HL-60/S4 treated with retinoic acid at 250 ng/mL for 4 days and 3 days (cell line): ENCODE results near the gene NBPF3.

Source experiments
- in situ Hi-C: fragments of 300-500 bp; cut with MboI; formaldehyde crosslinking; loops from 2 replicates; pipeline ENCODE4 v1.7.0; 2022; ENCODE audit warnings: low sequenced_read_pairs

NBPF3 gene

DNA sequence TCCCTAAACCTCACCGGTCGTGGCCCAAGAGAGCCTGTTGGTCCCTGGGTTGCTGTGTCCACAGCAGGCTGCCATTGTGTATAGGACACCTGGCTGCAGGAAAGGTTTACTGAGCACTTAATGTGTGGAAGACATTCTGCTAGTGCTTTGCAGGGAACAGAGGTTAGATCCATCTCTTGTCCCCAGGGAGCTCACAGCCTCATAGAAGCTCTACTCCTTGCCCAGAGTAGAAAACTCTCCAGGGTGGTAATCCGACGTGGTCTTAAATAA lies 52.4 kb downstream of the NBPF3 start:
- in situ Hi-C loops = no loop called here

DNA sequence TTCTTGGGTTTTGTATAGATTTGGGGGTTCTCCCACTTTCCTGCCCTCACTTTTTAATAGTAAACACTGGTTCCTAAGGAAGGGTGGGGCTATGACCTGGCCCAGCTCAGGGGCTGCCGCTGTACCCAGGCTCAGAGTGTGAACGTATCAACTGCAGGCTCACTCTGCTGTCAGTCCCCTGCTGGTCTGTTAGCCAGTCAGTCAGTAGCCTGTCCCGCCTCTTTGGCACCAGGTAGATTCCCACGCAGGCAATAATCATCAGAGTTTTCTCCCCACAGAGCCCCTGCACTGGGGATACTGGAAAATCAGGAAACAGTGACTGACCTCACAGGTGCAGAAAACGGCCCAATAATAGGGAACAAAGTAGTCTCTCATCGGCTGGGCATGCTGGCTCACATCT lies 54.3 kb downstream of the NBPF3 start:
- in situ Hi-C loops = no loop called here

DNA sequence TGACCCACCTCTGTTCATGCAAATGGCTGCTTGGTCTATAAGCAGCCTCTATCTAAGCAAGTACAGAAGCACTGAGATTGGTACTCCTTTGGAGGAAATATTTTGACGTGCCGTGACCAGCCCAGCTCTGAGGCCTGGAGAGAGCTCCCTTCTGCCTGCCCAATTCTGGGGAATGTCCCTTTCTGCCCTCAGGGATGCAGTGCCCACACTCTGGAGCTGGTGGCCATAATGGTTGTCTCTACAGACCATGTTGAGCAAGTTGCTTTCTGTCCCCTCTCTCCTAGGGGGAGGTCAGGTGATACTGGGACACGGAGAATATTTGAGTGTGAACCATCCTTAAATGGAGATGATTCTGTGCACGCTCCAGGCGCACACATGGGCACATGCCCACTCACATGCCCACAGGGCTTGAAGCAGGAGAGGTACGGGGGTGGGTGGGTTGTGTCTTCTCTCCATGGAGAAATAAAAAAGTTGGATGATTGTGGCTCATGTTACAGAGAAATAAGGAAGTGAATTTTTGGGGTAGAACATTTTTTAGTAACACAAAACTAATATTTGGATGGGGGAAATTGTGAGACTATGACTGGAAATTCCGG lies 55.4 kb downstream of the NBPF3 start:
- in situ Hi-C loops = no loop called here

- in situ Hi-C loops = no loop called here
Observed at GRCh38 chr1:21496063-21496462, 56.1 kb downstream of the NBPF3 start.

GRCh38 chr1:21496886-21497285 lies 56.9 kb downstream of the NBPF3 start:
- in situ Hi-C loops = no loop called here

- in situ Hi-C loops = no loop called here
Observed at GRCh38 chr1:21497466-21498061, 57.6 kb downstream of the NBPF3 start.

DNA sequence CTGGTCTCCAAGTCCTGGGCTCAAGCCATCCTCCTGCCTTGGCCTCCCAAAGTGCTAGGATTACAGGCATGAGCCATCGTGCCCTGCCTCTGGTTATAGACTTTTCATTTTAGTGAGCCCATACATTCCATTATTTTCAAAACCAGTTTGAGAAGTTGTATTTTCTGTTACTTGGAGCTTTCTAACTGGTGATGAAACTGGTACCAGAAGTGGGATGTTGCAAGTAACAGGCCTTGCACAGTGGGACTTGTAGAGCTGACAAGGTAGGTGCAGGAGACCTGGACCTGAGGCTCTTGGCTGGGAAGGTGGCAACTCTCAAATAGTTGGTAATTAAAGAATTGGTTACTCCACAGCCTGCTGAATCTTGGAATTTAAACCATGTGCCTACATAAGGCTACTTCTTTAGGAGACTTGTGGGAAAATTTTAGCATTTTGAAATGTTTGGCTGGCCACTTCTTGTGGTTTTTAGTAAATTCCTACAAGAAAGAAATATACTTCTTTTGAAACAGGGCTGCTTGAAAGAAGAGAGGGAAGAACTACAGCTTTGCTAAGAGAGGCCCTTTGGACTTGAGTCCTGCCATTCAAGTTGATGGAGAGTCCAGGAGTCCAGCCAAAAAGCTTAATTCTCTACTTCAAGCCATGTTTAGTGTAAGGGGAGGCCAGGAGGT lies 59.5 kb downstream of the NBPF3 start:
- in situ Hi-C loops = no loop called here

- in situ Hi-C loops = no loop called here
Observed at GRCh38 chr1:21503706-21504377, 63.9 kb downstream of the NBPF3 start.

DNA sequence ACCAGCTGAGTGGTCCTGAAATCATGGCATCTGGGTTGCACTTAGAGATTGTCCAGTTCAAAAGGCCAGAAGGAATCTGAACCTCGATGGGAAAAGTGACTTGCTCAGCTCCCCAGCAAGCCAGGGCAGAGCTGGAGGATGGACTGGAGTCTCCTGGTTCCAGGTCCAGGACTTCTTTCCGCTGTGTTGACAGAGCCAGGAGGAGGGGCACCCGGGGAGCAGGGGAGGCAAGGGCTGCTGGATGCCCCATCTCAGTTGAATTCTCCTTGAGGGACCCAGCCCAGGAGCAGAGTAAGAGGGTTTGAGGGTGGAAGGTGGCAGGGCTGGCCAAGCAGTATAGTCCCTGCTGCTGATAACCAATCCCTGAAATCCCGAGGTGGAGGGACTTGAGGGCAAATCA lies 66.9 kb downstream of the NBPF3 start:
- in situ Hi-C loops = no loop called here

DNA sequence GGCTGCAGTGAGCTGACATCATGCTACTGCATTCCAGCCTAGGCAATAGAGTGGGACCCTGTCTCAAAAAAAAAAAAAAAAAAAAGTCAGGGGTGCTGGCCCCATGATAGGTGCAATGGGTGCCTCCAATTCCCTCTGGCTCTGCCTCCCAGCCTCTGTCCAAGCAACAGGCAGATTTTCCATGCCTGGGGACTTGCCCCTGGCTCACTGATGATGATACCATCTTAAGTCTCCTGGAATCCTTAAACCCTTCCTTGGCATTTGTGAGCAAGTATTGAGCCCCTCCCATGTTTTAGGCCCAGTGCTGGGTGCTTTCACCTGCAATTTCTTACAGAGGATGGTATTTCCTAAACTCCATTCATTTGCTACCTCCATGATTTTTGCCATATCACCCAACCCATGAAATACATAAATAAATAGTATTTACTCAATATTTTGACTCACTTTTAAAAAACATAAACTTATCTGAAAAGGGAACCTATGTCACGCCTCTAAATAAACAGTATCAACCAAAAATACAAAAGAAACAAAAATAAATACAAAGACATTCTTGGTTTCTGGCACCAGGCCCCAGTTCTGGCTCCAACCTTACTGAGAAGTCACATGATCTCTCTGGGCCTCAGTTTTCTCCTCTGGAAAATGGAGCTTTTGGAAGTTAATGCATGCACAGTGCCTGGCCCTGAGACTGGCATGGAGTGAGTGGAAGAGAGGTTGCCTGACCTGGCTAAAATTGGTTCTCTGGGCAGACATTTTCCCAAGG lies 67.8 kb downstream of the NBPF3 start:
- in situ Hi-C loops = no loop called here

DNA sequence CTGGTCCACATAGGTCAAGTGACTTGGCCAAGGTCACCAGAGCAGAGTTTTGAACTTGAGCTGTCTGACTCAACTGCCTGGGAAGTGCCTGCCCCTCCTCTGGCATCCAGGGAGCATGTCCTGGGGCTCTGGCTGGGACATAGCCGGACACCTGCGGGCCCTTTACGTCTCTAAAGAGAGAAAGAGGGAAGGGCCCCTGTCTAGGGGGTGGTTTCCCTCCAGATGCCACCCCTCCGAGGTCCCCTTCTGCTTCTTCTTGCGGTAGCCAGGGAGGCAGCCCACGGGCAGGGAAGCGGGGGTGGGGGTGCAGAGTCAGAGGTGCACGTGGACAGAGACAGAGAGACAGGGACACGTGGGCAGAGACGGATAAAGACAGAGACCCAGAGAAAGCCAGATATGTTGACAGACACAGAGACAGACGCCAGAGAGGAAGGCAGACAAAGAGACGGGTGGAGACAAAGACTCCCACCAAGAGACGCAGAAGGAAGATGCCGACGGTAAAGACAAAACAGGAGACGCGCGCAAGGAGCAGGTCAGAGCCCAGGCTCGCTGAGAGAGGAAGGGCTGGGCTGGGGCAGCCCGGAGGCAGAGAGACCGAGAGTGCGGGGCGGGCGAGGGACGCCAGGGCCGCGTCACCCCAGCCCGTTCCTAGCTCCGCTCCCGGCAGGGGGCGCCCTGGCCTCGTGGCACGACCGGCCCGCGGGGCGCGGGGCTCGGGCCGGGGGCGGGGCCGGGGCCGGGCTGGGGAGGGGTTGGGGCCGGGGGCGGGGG lies 68.8 kb downstream of the NBPF3 start:
- in situ Hi-C loops = no loop called here

DNA sequence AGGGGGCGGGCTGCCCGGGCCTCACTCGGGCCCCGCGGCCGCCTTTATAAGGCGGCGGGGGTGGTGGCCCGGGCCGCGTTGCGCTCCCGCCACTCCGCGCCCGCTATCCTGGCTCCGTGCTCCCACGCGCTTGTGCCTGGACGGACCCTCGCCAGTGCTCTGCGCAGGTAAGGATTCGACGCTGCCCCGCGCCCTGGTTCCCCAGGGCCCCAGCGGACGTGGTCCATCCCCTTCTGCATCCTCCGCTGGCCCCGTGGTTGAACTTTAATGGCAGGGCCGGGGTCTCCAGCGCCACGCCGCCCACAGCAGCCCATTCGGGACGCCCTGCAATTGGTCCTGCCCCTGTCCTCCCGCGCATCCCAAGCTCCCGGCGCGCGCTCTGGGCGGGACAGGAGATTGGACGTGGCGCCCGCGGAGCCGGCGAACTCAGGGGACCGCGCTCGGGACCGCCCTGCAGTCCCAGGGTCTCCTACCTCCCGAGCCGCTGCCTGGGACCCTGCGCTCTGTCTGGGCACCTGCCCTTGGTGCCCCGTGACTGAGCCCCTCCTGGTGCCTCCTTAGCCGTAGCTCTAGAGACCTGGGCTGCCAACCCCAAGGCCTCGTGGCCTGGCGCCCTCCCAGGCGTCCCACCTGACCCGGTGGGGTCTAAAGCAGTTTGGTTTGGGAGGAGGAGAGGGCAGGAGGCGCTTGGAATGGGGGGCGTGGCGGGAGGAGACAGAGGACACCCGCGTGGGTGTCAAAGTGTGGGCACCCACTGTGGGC lies 69.6 kb downstream of the NBPF3 start, which contains the start of gene ALPL:
TSS of gene ALPL (plus strand) at position 73 of the 762 bp plus-strand sequence. CDS start 44,659 bp downstream, outside the sequence.
- in situ Hi-C loops = no loop called here

- in situ Hi-C loops = no loop called here
Observed at GRCh38 chr1:21510113-21510493, 70.2 kb downstream of the NBPF3 start.

- in situ Hi-C loops = no loop called here
Observed at GRCh38 chr1:21510885-21511578, 71.1 kb downstream of the NBPF3 start.

DNA sequence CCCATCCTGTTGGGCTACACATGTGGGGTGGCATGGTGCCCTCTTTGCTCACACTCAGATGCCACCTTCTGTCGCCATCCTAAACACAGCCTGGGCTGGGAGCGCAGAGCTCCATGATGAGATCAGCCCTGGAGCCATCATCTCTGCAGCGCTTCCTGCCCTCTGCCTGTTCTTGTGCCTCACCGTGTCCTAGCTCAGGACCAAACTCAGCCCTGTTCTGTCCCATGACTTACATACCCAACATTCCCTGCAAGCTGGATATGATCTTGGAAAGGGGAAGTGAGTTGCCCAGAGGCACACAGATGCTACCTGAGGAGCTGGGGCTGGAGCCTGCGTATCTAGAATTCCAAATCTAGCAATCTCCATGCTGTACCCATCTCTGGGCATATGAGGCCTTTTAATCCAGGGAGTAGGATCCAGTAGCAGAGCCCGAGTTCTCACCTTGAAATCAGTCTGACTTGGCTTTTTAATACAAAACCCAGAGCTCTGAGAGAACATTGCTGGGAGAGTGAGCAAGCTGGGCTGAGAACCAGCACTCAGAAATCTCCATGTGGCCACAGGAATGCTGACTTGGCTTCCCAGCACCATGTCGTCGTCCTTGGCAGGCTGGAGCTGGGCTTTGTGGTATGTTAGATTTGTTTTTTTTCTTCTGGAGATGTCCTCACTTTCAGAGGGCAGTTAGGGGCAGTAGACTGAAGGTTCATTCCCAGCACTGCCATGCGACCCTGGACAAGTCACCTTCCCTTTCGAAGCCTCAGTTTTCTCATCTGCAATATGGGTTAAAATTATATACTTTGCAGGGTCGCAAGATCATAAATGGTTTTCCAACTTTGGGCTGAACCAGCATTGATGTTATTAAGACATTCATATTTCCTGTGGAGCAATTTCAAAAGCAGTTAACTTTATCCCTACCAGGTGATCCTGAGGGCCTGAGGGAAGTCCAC lies 71.9 kb downstream of the NBPF3 start:
- in situ Hi-C loops = no loop called here

- in situ Hi-C loops = no loop called here
Observed at GRCh38 chr1:21514245-21514644, 74.3 kb downstream of the NBPF3 start.

GRCh38 chr1:21517161-21517589 lies 77.2 kb downstream of the NBPF3 start:
- in situ Hi-C loops = no loop called here
